AG08396 (cell line): ENCODE data around the gene COL4A2.

Experiments used
- DNase-seq: peaks from one replicate; pipeline ENCODE4 v3.0.0; 2012; ENCODE audit warnings: low spot score, mixed read lengths

Gene COL4A2

GRCh38 chr13:110455941-110456340 is 148.9 kb downstream of the COL4A2 start:
- DNase-seq, result peak; percentile 86

GRCh38 chr13:110456550-110456949 is 149.5 kb downstream of the COL4A2 start:
- DNase-seq, result no peak

GRCh38 chr13:110457361-110457760 is 150.3 kb downstream of the COL4A2 start:
- no peak for DNase-seq

GRCh38 chr13:110458017-110458416 is 150.9 kb downstream of the COL4A2 start:
- DNase-seq, result no peak

- DNase-seq, result no peak
These were observed 151.7 kb downstream of the COL4A2 start for GRCh38 chr13:110458594-110459365.

GRCh38 chr13:110462091-110462490 is 155.0 kb downstream of the COL4A2 start:
- no peak for DNase-seq

GRCh38 chr13:110463156-110463555 is 156.1 kb downstream of the COL4A2 start:
- no peak for DNase-seq

- no peak for DNase-seq
These were observed 156.9 kb downstream of the COL4A2 start for GRCh38 chr13:110463871-110464510.

- no peak for DNase-seq
These were observed 157.7 kb downstream of the COL4A2 start for GRCh38 chr13:110464556-110465333.

- DNase-seq, result no peak
These were observed 158.6 kb downstream of the COL4A2 start for GRCh38 chr13:110465696-110466095.

GRCh38 chr13:110466266-110466915 is 159.3 kb downstream of the COL4A2 start:
- DNase-seq, result no peak

GRCh38 chr13:110467516-110468110 is 160.5 kb downstream of the COL4A2 start:
- no peak for DNase-seq

- no peak for DNase-seq
These were observed 162.0 kb downstream of the COL4A2 start for GRCh38 chr13:110468986-110469495.

GRCh38 chr13:110469597-110469996 is 162.5 kb downstream of the COL4A2 start:
- no peak for DNase-seq

- no peak for DNase-seq
These were observed 163.4 kb downstream of the COL4A2 start for GRCh38 chr13:110470272-110471009.

GRCh38 chr13:110471156-110471832 is 164.2 kb downstream of the COL4A2 start:
- no peak for DNase-seq

- DNase-seq, result peak; percentile 31
These were observed 164.7 kb downstream of the COL4A2 start for GRCh38 chr13:110471833-110472162.

GRCh38 chr13:110472904-110473563 is 165.9 kb downstream of the COL4A2 start:
- DNase-seq, result no peak

GRCh38 chr13:110474713-110475112 is 167.6 kb downstream of the COL4A2 start:
- no peak for DNase-seq

GRCh38 chr13:110475117-110475516 is 168.0 kb downstream of the COL4A2 start:
- no peak for DNase-seq
